ENCODE data around the gene URB1. TPM values are rescaled to one million over a fixed set of nuclear protein-coding genes. Genes with fewer than 3 reads are reported as not detected.

Gene URB1
- total and polyA plus RNA-seq, 2 donors (not counting 3 experiments of a cell fraction or from before 2014, with no cell fraction given): 8.0 to 27.3 TPM

- no TSS peak for BruUV-seq (replicated peaks)
- DNase-seq (ENCODE audit: low read depth, low spot score) (no peak), FAIRE-seq (no peak)
- Histone ChIP-seq H2AFZ (ENCODE audit: low read depth, low read length) (no peak overlapping the region), H3K4me3 (replicated peaks in 1 of 3; ENCODE audit: insufficient read depth in 1 of 3, low read depth in 1 of 3, low read length in 3 of 3) (no peak overlapping the region), H3K4me2 (ENCODE audit: insufficient read depth, low read length) (no peak overlapping the region), H3K27me3 (ENCODE audit: control insufficient read depth in 2 of 2, insufficient read depth in 2 of 2, low read length in 2 of 2) (no peaks in the 10 kb centered on the region), H3K9me1 (replicated peaks; ENCODE audit: control insufficient read depth, extremely low read depth, insufficient read depth, low read length) (no peaks in the 10 kb centered on the region), H4K20me1 (replicated peaks; ENCODE audit: control insufficient read depth, extremely low read depth, insufficient read depth, low read length) (no peaks in the 10 kb centered on the region), H3K36me3 (ENCODE audit: control insufficient read depth in 2 of 2, extremely low read depth in 1 of 2, insufficient read depth in 2 of 2, low read length in 2 of 2) (no peaks in the 10 kb centered on the region), H3K4me1 (ENCODE audit: control insufficient read depth, extremely low read depth, insufficient read depth, low read length) (peaks cover 16% of the 10 kb centered on the region), H3K9ac (replicated peaks; ENCODE audit: extremely low read depth, insufficient read depth, low read length) (no peak overlapping the region), H3K9me3 (replicated peaks; ENCODE audit: control insufficient read depth, insufficient read depth, low read length) (no peaks in the 10 kb centered on the region), H3K79me2 (ENCODE audit: control insufficient read depth, insufficient read depth, low read length) (peaks cover 13% of the 10 kb centered on the region), H3K27ac (ENCODE audit: insufficient read depth, low read depth, low read length) (no peak overlapping the region)
- TF ChIP-seq, protein P1, sequence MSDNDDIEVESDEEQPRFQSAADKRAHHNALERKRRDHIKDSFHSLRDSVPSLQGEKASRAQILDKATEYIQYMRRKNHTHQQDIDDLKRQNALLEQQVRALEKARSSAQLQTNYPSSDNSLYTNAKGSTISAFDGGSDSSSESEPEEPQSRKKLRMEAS (IDR thresholded peaks at IDR 0.05; ENCODE audit: insufficient read depth, insufficient read length): no peak
- TF ChIP-seq GATA2 (IDR thresholded peaks at IDR 0.05; ENCODE audit: insufficient read depth, insufficient read length, low read depth, low read length): no peak
- TF ChIP-seq POLR2A (IDR thresholded peaks at IDR 0.05; ENCODE audit: low read depth, low read length): no peak
- TF ChIP-seq JUN (IDR thresholded peaks at IDR 0.05; ENCODE audit: borderline replicate concordance, insufficient read depth, insufficient read length, low read depth): no peak
- no peak for TF ChIP-seq POLR2AphosphoS5 (IDR thresholded peaks at IDR 0.05; ENCODE audit: insufficient read depth, low read depth, low read length)
- TF ChIP-seq FOS (IDR thresholded peaks at IDR 0.05; ENCODE audit: borderline replicate concordance, insufficient read depth, low read length): no peak
- TF ChIP-seq CTCF (IDR thresholded peaks at IDR 0.05; ENCODE audit: extremely low read depth in 1 of 2, insufficient read depth in 1 of 2, low read depth in 1 of 2, low read length in 2 of 2): no peak
- TF ChIP-seq MYC (IDR thresholded peaks at IDR 0.05; ENCODE audit: low read depth, low read length): no peak
- TF ChIP-seq EZH2 (IDR thresholded peaks at IDR 0.05; ENCODE audit: borderline replicate concordance, low read depth, low read length, severe bottlenecking): no peak
- ChIA-PET POLR2A (no interaction called here), CTCF (no interaction called here)
- dilution Hi-C loops (cut with MboI; ENCODE audit: extremely low pct_ligation_motif_present, low sequenced_read_pairs): no loop called here
- intact Hi-C loops (cut with micrococcal nuclease): no loop called here
Measured at GRCh38 chr21:32281531-32281930, 111.3 kb downstream of the URB1 start.

Data from endothelial cell of umbilical vein (primary cell).